SU-DHL-6 (cell line): ENCODE results near the gene MMP23B.

ENCODE experiments used
- H2AFZ ChIP-seq: fragments of 200-600 bp; sonication (generic); 2 replicates; pipeline ENCODE4 v1.6.1; 2014; ENCODE audit warnings: low read depth, mild to moderate bottlenecking, moderate library complexity, mixed read lengths, antibody characterized with exemption, low read length; ENCODE audit not compliant: severe bottlenecking
- H3F3A ChIP-seq: fragments of 200-600 bp; shearing (Covaris generic); 2 replicates; pipeline ENCODE4 v1.6.0; 2016; ENCODE audit warnings: antibody characterized with exemption, mild to moderate bottlenecking; ENCODE audit not compliant: insufficient read depth
- H3K27ac ChIP-seq: fragments of 200-600 bp; sonication (generic); 2 replicates; pipeline ENCODE4 v1.5.1; 2016; ENCODE audit warnings: low read depth, mild to moderate bottlenecking, low read length, moderate library complexity, mixed read lengths
- H3K27me3 ChIP-seq: fragments of 200-600 bp; sonication (generic), shearing (Covaris generic); 2 replicates; pipeline ENCODE4 v1.6.0; 2014; ENCODE audit warnings: mild to moderate bottlenecking, low read length
- H3K36me3 ChIP-seq: fragments of 200-600 bp; sonication (generic); 2 replicates; pipeline ENCODE4 v1.6.1; 2014; ENCODE audit warnings: mild to moderate bottlenecking, low read length, mixed read lengths
- H3K4me2 ChIP-seq: fragments of 300-600, 200-600 bp; shearing (Covaris generic), sonication (generic); 2 replicates; pipeline ENCODE4 v1.6.0; 2014; ENCODE audit warnings: low read length, low read depth, mild to moderate bottlenecking; ENCODE audit not compliant: poor library complexity, severe bottlenecking
- H3K4me3 ChIP-seq: fragments of 200-600 bp; sonication (generic); 2 replicates; pipeline ENCODE4 v1.5.1; 2014; ENCODE audit warnings: antibody characterized with exemption, low read length, mild to moderate bottlenecking, mixed read lengths; ENCODE audit not compliant: insufficient read depth, poor library complexity, severe bottlenecking
- H3K79me2 ChIP-seq: fragments of 200-600 bp; sonication (generic); 2 replicates; pipeline ENCODE4 v1.6.1; 2014; ENCODE audit warnings: mild to moderate bottlenecking, low read length, moderate library complexity; ENCODE audit not compliant: insufficient read depth
- H3K9ac ChIP-seq: fragments of 200-600 bp; sonication (generic); 2 replicates; pipeline ENCODE4 v1.7.0; 2014; ENCODE audit warnings: mild to moderate bottlenecking, low read length
- H3K9me2 ChIP-seq: fragments of 200-600 bp; sonication (generic); replicated peaks from 2 replicates; pipeline ENCODE4 v1.6.1; 2014; ENCODE audit warnings: low read length; ENCODE audit not compliant: insufficient read depth
- H3K9me3 ChIP-seq: fragments of 200-600 bp; sonication (generic); 2 replicates; pipeline ENCODE4 v1.6.1; 2014; ENCODE audit warnings: low read length, mixed read lengths; ENCODE audit not compliant: insufficient read depth
- H4K20me1 ChIP-seq: fragments of 200-600 bp; sonication (generic); 2 replicates; pipeline ENCODE4 v1.6.1; 2014; ENCODE audit warnings: low read depth, mild to moderate bottlenecking, antibody characterized with exemption, low read length, moderate library complexity, mixed read lengths
- CTCF ChIP-seq: fragments of 200-600 bp; sonication (generic); IDR thresholded peaks from one replicate; pipeline ENCODE4 v1.5.1; 2017; ENCODE audit warnings: antibody characterized with exemption, mild to moderate bottlenecking, low read length, moderate library complexity; ENCODE audit not compliant: insufficient read depth, poor library complexity, severe bottlenecking
- EZH2phosphoT487 ChIP-seq: fragments of 200-600 bp; sonication (generic), shearing (Covaris generic); conservative IDR thresholded peaks from 2 replicates; pipeline ENCODE4 v1.6.1; 2018; ENCODE audit warnings: mild to moderate bottlenecking, antibody characterized with exemption, low read length, moderate library complexity, mixed read lengths

MMP23B gene

GRCh38 chr1:1666526-1666925, 34.6 kb downstream of the MMP23B start:
- no peaks in the 10 kb centered on the region for H3K9me2 ChIP-seq
- no peaks in the 10 kb centered on the region for H3K36me3 ChIP-seq

DNA sequence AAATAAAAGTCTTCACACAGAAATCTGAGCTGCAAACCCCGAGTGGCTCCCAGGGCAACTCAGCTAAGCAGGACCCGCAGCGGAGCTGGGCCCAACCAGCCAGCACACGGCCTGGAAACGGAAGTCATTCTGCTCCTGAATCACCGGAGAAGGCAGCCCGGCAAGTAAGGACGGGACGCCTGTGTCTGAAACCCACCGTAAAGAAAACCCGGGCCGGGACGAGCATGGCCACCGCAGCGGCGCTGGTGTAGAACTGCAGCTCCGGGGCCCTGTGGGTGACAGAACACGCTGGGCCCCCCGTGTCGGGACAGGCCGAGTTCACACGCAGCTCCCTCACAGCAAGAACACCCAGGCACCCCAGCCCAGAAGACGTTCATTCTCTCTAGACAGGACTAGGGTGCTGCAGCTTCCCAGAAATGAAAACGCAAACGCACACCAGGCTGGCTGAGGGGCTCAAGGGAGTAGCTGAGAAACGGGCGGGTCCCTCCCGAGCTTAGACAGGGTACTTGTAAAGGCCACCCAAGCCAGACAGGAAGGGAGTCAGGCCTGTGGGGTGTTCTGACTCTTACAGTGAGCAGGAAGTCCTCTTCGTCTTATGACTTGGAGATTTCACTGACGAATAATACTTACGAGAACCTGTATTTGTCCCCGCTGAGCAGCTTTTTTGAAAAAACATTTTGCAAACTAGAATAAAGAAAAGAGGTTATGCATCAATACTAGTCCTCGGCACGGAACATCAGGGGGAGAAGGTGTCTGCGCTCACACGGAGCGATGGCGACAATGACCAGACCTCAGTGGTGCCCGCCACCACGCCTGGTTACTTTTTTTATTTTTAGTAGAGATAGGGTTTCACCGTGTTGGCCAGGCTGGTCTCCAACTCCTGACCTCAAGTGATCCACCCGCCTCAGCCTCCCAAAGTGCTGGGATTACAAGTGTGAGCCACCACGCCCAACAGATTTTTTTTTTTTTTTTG, 37.8 kb downstream of the MMP23B start:
- H3K9ac ChIP-seq: no peak overlapping the region
- no peaks in the 10 kb centered on the region for H3K27me3 ChIP-seq
- no peak overlapping the region for H3K4me3 ChIP-seq
- H3K79me2 ChIP-seq: no peaks in the 10 kb centered on the region
- H3K36me3 ChIP-seq: no peaks in the 10 kb centered on the region
- H3K9me3 ChIP-seq: no peaks in the 10 kb centered on the region
- H4K20me1 ChIP-seq: no peaks in the 10 kb centered on the region
- no peak overlapping the region for H3K27ac ChIP-seq
- no peak overlapping the region for H3K4me2 ChIP-seq
- no peaks in the 10 kb centered on the region for H3F3A ChIP-seq
- TF ChIP-seq CTCF (no peak), EZH2phosphoT487 (no peak)
- H3K9me2 ChIP-seq: no peaks in the 10 kb centered on the region
- no peak overlapping the region for H2AFZ ChIP-seq

More at GRCh38 chr1:1666526-1666925, 34.6 kb downstream of the MMP23B start:
- no peaks in the 10 kb centered on the region for H3K9me3 ChIP-seq
- no peak overlapping the region for H3K4me2 ChIP-seq
- H3K79me2 ChIP-seq: no peaks in the 10 kb centered on the region
- no peak overlapping the region for H3K9ac ChIP-seq
- no peaks in the 10 kb centered on the region for H3K27me3 ChIP-seq
- no peaks in the 10 kb centered on the region for H4K20me1 ChIP-seq
- TF ChIP-seq EZH2phosphoT487 (no peak), CTCF (no peak)
- no peak overlapping the region for H3K4me3 ChIP-seq
- H3F3A ChIP-seq: no peaks in the 10 kb centered on the region
- no peak overlapping the region for H3K27ac ChIP-seq
- H2AFZ ChIP-seq: no peak overlapping the region

DNA sequence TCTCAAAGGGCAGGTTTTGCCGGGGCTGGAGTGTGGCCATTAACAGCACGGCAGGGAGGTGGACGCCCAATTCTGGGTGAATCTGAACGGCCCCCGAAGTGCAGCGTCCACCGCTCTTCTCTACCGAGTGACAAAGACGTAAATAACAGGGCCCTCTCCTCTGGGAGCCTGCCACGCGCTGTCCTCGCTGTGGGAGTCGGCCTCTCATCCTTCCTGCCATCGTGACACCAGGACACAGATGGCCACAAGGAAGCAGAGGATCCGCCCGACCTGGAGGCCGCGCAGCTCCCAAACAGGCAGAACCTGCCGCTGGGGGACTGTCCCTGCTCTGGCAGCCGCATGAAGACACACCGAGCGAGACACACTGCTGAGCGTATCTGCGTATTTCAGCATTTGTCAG, 38.9 kb downstream of the MMP23B start:
- H4K20me1 ChIP-seq: no peaks in the 10 kb centered on the region
- no peaks in the 10 kb centered on the region for H3K9me3 ChIP-seq
- H3K4me2 ChIP-seq: no peak overlapping the region
- H3K4me3 ChIP-seq: no peak overlapping the region
- no peak overlapping the region for H2AFZ ChIP-seq
- H3F3A ChIP-seq: no peaks in the 10 kb centered on the region
- no peaks in the 10 kb centered on the region for H3K9me2 ChIP-seq
- no peak for TF ChIP-seq EZH2phosphoT487
- TF ChIP-seq CTCF: no peak
- H3K27ac ChIP-seq: no peak overlapping the region
- no peaks in the 10 kb centered on the region for H3K79me2 ChIP-seq
- H3K27me3 ChIP-seq: no peaks in the 10 kb centered on the region
- no peaks in the 10 kb centered on the region for H3K36me3 ChIP-seq
- no peak overlapping the region for H3K9ac ChIP-seq
